K562 (cell line): ENCODE measurements around the gene KIAA0040. TPM values are rescaled to one million over a fixed set of nuclear protein-coding genes. Genes with fewer than 3 reads are reported as not detected.

Experiments
- C11orf30 ChIP-seq: fragments of 450-650 bp; IDR thresholded peaks from 2 replicates; pipeline ENCODE4 v1.6.1; 2016; ENCODE audit warnings: low read depth, mild to moderate bottlenecking
- CREM ChIP-seq: IDR thresholded peaks from 2 replicates; pipeline ENCODE4 v1.6.1; 2014; ENCODE audit warnings: antibody characterized with exemption, low read depth
- FOXA3 ChIP-seq, 2 experiments: fragments of 450-650 bp in 1 of 2; sonication (generic) in 1 of 2; formaldehyde crosslinking; IDR thresholded peaks in 1 of 2; conservative IDR thresholded peaks in 1 of 2; 2 replicates each; pipeline versions ENCODE4 v1.4.0 to v1.8.0; 2020 to 2022; ENCODE audit warnings: mild to moderate bottlenecking in 2 of 2, missing genetic modification reagents in 1 of 2
- SMARCE1 ChIP-seq: fragments of 450-650 bp; IDR thresholded peaks from 2 replicates; pipeline ENCODE4 v1.7.1; 2016; ENCODE audit warnings: mild to moderate bottlenecking
- SMC3 ChIP-seq: conservative IDR thresholded peaks from 2 replicates; pipeline ENCODE4 v1.6.1; 2011; ENCODE audit warnings: low read depth, low read length, improper control_type of control experiment; ENCODE audit not compliant: insufficient read depth
- STAG1 ChIP-seq: sonication (generic); formaldehyde crosslinking; IDR thresholded peaks from 2 replicates; pipeline ENCODE4 v1.5.0; 2020; ENCODE audit warnings: missing genetic modification reagents, borderline replicate concordance
- TEAD4 ChIP-seq, 2 experiments: sonication (generic) in 1 of 2; formaldehyde crosslinking in 1 of 2; IDR thresholded peaks; 2 replicates each; pipeline versions ENCODE4 v1.6.1 to v1.8.0; 2012 to 2022; ENCODE audit warnings: borderline replicate concordance in 1 of 2, inconsistent platforms in 1 of 2, low read length in 1 of 2, mild to moderate bottlenecking in 1 of 2, missing genetic modification reagents in 1 of 2
- ZNF212 ChIP-seq: fragments of 450-650 bp; formaldehyde crosslinking; IDR thresholded peaks from 2 replicates; pipeline ENCODE4 v1.4.0; 2020; ENCODE audit warnings: mild to moderate bottlenecking
- ZNF316 ChIP-seq: fragments of 450-650 bp; IDR thresholded peaks from 2 replicates; pipeline ENCODE4 v1.6.1; 2016
- ZNF354B ChIP-seq: fragments of 250-450 bp; sonication (Bioruptor Pico); IDR thresholded peaks from 2 replicates; pipeline ENCODE4 v1.4.0; 2020
- ZNF436 ChIP-seq: fragments of 250-450, 450-650 bp; sonication (Bioruptor Pico); formaldehyde crosslinking; IDR thresholded peaks from 2 replicates; pipeline ENCODE4 v1.7.0; 2020; ENCODE audit warnings: mild to moderate bottlenecking
- polyA plus RNA-seq, 8 experiments: library from polyadenylated mRNA; depleted of rRNA in 4 of 8; stranded (reverse) in 5 of 8; unstranded in 3 of 8; fragments of >200 nt; fragmentation: Nextera tagmentation in 2 of 8; fragmentation: Illumina TruSeq in 1 of 8; extraction: Ambion mirVana in 2 of 8; extraction: Trizol in 1 of 8; gene quantifications; 2 replicates each; pipeline versions ENCODE4 v1.2.1 to v1.2.3, GENCODE V29; 2011 to 2014; ENCODE audit warnings: inconsistent platforms in 1 of 8, missing spikeins in 1 of 8
- total RNA-seq, 7 experiments: library from RNA; depleted of rRNA in 6 of 7; stranded (reverse); fragments of >200 nt in 6 of 7; fragmentation: Illumina TruSeq in 2 of 7; extraction: Trizol in 2 of 7; gene quantifications; 2 replicates each; pipeline versions ENCODE4 v1.2.1 to v1.2.3, GENCODE V29; 2011 to 2021; ENCODE audit warnings: low replicate concordance in 1 of 7
- TF ChIP-seq, protein P1 (sequence below): fragments of 200-800 bp; sonication (Bioruptor generic); IDR thresholded peaks from 2 replicates; pipeline ENCODE4 v1.6.1; 2016; ENCODE audit warnings: missing genetic modification characterization, missing compliant biosample characterization
- TF ChIP-seq, protein P2 (sequence below), 2 experiments: fragments of 450-650 bp in 1 of 2; sonication (generic) in 1 of 2; formaldehyde crosslinking in 1 of 2; IDR thresholded peaks in 1 of 2; conservative IDR thresholded peaks in 1 of 2; 2 replicates each; pipeline versions ENCODE4 v1.6.1 to v1.8.1; 2016 to 2023; ENCODE audit warnings: mild to moderate bottlenecking in 2 of 2, moderate library complexity in 2 of 2, inconsistent platforms in 1 of 2, missing genetic modification reagents in 1 of 2
- TF ChIP-seq, protein P3 (sequence below): IDR thresholded peaks from 2 replicates; pipeline ENCODE4 v1.6.1; 2012; ENCODE audit warnings: low read depth, low read length, improper control_type of control experiment, borderline replicate concordance

KIAA0040 gene
- total and polyA plus RNA-seq, 9 of the 15 experiments (the other 6 are each of a cell fraction or from before 2014, with no cell fraction given) = 3.4 to 13.6 (median 7.1) TPM

DNA sequence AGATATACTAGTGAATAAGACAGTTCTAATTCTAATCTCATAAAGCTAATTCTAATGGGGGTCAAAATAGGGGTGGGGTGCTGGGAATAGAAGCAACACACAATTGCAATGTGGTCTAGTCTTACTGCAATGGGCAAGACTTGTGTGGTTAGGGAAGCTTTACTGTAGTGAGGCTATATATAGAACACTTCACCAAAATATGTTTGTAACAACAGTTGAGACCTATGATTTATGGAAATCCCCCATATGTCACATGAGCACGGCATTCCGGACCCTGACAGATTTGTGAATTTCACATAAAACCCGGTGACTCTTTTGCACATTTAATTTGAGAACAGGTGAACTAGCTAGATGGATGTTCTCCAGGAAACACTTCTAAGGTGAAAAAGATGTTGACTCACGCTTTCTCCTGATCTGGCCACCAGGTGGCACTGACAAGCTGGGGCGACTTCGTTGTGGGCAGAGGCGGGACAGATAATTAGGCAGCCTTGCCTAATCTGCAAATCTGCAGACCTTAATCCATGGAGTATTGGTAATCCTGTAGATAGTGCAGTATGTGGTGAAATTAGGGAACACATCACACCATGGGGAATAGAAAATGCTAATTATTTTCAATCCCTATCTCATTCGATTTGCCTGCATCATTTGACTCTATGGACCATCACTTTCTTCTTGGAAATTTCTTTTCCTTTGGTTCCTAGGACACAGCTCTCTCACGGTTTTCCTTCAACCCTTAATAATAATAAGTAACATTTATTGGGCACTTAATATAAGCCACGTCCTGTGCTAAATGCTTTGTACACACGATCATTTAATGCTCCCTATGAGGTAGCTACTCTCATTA, 37.7 kb downstream of the KIAA0040 start (continued):
- TF ChIP-seq STAG1 (CRISPR knock-in tag) (peak; percentile 64; the same call in 1 of the 2 replicates), ZNF354B (CRISPR knock-in tag) (no peak), CREM (0 out of 2 replicates have a peak, but pooled peaks have one; percentile 25), TEAD4 (IDR thresholded peaks at IDR 0.05; ENCODE audit: low read length) (peak; percentile 17; the same call in 1 of the 2 replicates), TEAD4 (CRISPR knock-in tag; IDR thresholded peaks at IDR 0.05; ENCODE audit: borderline replicate concordance) (no peak), ZNF436 (no peak), FOXA3 (CRISPR knock-in tag; conservative IDR thresholded peaks at IDR 0.05 in 1 of 2, IDR thresholded peaks at IDR 0.05 in 1 of 2) (peak in 1 of 2 experiments; percentile 71; a peak in 2 of 4 replicates), C11orf30 (peak; percentile 71; the same call in 1 of the 2 replicates), SMARCE1 (no peak), ZNF212 (0 out of 2 replicates have a peak, but pooled peaks have one; percentile 26), SMC3 (peak; percentile 89), ZNF316 (peak; percentile 74)
- TF ChIP-seq, protein P1, sequence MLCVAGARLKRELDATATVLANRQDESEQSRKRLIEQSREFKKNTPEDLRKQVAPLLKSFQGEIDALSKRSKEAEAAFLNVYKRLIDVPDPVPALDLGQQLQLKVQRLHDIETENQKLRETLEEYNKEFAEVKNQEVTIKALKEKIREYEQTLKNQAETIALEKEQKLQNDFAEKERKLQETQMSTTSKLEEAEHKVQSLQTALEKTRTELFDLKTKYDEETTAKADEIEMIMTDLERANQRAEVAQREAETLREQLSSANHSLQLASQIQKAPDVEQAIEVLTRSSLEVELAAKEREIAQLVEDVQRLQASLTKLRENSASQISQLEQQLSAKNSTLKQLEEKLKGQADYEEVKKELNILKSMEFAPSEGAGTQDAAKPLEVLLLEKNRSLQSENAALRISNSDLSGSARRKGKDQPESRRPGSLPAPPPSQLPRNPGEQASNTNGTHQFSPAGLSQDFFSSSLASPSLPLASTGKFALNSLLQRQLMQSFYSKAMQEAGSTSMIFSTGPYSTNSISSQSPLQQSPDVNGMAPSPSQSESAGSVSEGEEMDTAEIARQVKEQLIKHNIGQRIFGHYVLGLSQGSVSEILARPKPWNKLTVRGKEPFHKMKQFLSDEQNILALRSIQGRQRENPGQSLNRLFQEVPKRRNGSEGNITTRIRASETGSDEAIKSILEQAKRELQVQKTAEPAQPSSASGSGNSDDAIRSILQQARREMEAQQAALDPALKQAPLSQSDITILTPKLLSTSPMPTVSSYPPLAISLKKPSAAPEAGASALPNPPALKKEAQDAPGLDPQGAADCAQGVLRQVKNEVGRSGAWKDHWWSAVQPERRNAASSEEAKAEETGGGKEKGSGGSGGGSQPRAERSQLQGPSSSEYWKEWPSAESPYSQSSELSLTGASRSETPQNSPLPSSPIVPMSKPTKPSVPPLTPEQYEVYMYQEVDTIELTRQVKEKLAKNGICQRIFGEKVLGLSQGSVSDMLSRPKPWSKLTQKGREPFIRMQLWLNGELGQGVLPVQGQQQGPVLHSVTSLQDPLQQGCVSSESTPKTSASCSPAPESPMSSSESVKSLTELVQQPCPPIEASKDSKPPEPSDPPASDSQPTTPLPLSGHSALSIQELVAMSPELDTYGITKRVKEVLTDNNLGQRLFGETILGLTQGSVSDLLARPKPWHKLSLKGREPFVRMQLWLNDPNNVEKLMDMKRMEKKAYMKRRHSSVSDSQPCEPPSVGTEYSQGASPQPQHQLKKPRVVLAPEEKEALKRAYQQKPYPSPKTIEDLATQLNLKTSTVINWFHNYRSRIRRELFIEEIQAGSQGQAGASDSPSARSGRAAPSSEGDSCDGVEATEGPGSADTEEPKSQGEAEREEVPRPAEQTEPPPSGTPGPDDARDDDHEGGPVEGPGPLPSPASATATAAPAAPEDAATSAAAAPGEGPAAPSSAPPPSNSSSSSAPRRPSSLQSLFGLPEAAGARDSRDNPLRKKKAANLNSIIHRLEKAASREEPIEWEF (CRISPR knock-in tag) = no peak
- TF ChIP-seq, protein P2, sequence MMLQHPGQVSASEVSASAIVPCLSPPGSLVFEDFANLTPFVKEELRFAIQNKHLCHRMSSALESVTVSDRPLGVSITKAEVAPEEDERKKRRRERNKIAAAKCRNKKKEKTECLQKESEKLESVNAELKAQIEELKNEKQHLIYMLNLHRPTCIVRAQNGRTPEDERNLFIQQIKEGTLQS (IDR thresholded peaks at IDR 0.05) = no peak
- TF ChIP-seq, protein P2 (CRISPR knock-in tag; conservative IDR thresholded peaks at IDR 0.05) = 0 out of 2 replicates have a peak, but pooled peaks have one; percentile 41
- TF ChIP-seq, protein P3, sequence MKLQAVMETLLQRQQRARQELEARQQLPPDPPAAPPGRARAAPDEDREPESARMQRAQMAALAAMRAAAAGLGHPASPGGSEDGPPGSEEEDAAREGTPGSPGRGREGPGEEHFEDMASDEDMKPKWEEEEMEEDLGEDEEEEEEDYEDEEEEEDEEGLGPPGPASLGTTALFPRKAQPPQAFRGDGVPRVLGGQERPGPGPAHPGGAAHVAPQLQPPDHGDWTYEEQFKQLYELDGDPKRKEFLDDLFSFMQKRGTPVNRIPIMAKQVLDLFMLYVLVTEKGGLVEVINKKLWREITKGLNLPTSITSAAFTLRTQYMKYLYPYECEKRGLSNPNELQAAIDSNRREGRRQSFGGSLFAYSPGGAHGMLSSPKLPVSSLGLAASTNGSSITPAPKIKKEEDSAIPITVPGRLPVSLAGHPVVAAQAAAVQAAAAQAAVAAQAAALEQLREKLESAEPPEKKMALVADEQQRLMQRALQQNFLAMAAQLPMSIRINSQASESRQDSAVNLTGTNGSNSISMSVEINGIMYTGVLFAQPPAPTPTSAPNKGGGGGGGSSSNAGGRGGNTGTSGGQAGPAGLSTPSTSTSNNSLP = peak; percentile 18; the same call in 1 of the 2 replicates
